ENCODE results near the gene PCDH20.
"Not testable (repeated sequence)": the region's sequence is repeated elsewhere in the genome, so short reads cannot be mapped to it uniquely, and the experiment has no call there.

PCDH20 gene

GRCh38 chr13:61406275-61406674 lies 9.4 kb downstream of the PCDH20 start:
- in situ Hi-C loops (cut with HindIII; ENCODE audit: low sequenced_read_pairs): no loop called here
- no peak for TF ChIP-seq CTCF (IDR thresholded peaks at IDR 0.05; ENCODE audit: low read depth, low read length)
- DNase-seq (ENCODE audit: low read depth, low spot score): no peak
- H3K4me3 ChIP-seq (ENCODE audit: low read depth, low read length): no peak overlapping the region

GRCh38 chr13:61396121-61396520 lies 19.5 kb downstream of the PCDH20 start:
- no peak for TF ChIP-seq CTCF (IDR thresholded peaks at IDR 0.05; ENCODE audit: low read depth, low read length)
- in situ Hi-C loops (cut with HindIII; ENCODE audit: low sequenced_read_pairs): no loop called here
- no peak for DNase-seq (ENCODE audit: low read depth, low spot score)
- no peak overlapping the region for H3K4me3 ChIP-seq (ENCODE audit: low read depth, low read length)

- TF ChIP-seq CTCF (IDR thresholded peaks at IDR 0.05; ENCODE audit: low read depth, low read length): no peak
- no peak overlapping the region for H3K4me3 ChIP-seq (ENCODE audit: low read depth, low read length)
- in situ Hi-C loops (cut with HindIII; ENCODE audit: low sequenced_read_pairs): no loop called here
- no peak for DNase-seq (ENCODE audit: low read depth, low spot score)
These were observed 24.2 kb downstream of the PCDH20 start for GRCh38 chr13:61391426-61391825.

- in situ Hi-C loops (cut with HindIII; ENCODE audit: low sequenced_read_pairs): no loop called here
- no peak overlapping the region for H3K4me3 ChIP-seq (ENCODE audit: low read depth, low read length)
- TF ChIP-seq CTCF (IDR thresholded peaks at IDR 0.05; ENCODE audit: low read depth, low read length): no peak
- no peak for DNase-seq (ENCODE audit: low read depth, low spot score)
These were observed 28.0 kb downstream of the PCDH20 start for GRCh38 chr13:61387694-61388093.

- no peak overlapping the region for H3K4me3 ChIP-seq (ENCODE audit: low read depth, low read length)
- TF ChIP-seq CTCF (IDR thresholded peaks at IDR 0.05; ENCODE audit: low read depth, low read length): no peak
- no peak for DNase-seq (ENCODE audit: low read depth, low spot score)
- in situ Hi-C loops (cut with HindIII; ENCODE audit: low sequenced_read_pairs): no loop called here
These were observed 32.5 kb downstream of the PCDH20 start for GRCh38 chr13:61383111-61383510.

GRCh38 chr13:61370520-61370919 lies 45.1 kb downstream of the PCDH20 start:
- no peak overlapping the region for H3K4me3 ChIP-seq (ENCODE audit: low read depth, low read length)
- peak; percentile 2 for DNase-seq (ENCODE audit: low read depth, low spot score)
- no peak for TF ChIP-seq CTCF (IDR thresholded peaks at IDR 0.05; ENCODE audit: low read depth, low read length)
- in situ Hi-C loops (cut with HindIII; ENCODE audit: low sequenced_read_pairs): no loop called here

GRCh38 chr13:61364690-61365089 lies 51.0 kb downstream of the PCDH20 start:
- H3K4me3 ChIP-seq (ENCODE audit: low read depth, low read length); DNase-seq (ENCODE audit: low read depth, low spot score); in situ Hi-C loops (cut with HindIII; ENCODE audit: low sequenced_read_pairs): not testable (repeated sequence)

Measured in astrocyte of the spinal cord (primary cell).